Endodermal cell (in vitro differentiated cells): ENCODE results near the gene HTD2. TPM values are rescaled to one million over a fixed set of nuclear protein-coding genes. Genes with fewer than 3 reads are reported as not detected.

Source experiments
- DNase-seq: peaks from one replicate; pipeline ENCODE4 v3.0.0-alpha.2; 2017
- H3K27ac ChIP-seq: 2 replicates; pipeline ENCODE4 v1.5.1; 2013; ENCODE audit warnings: mild to moderate bottlenecking, low read depth, low read length, moderate library complexity
- H3K27me3 ChIP-seq: 2 replicates; pipeline ENCODE4 v1.6.1; 2013; ENCODE audit warnings: mild to moderate bottlenecking, low read length, moderate library complexity; ENCODE audit not compliant: insufficient read depth, control insufficient read depth, poor library complexity, severe bottlenecking
- H3K36me3 ChIP-seq: 2 replicates; pipeline ENCODE4 v1.7.0; 2013; ENCODE audit warnings: mild to moderate bottlenecking, low read length, moderate library complexity; ENCODE audit not compliant: control insufficient read depth, insufficient read depth
- H3K4me1 ChIP-seq: one replicate; pipeline ENCODE4 v1.7.0; 2013; ENCODE audit warnings: low read length; ENCODE audit not compliant: control insufficient read depth, insufficient read depth
- H3K4me3 ChIP-seq: 2 replicates; pipeline ENCODE4 v1.5.1; 2013; ENCODE audit warnings: mild to moderate bottlenecking, low read length, moderate library complexity
- H3K9ac ChIP-seq: 2 replicates; pipeline ENCODE4 v1.6.1; 2013; ENCODE audit warnings: mild to moderate bottlenecking, low read length, moderate library complexity; ENCODE audit not compliant: poor library complexity, severe bottlenecking; ENCODE audit errors: extremely low read depth
- H3K9me3 ChIP-seq: 2 replicates; pipeline ENCODE4 v1.6.1; 2013; ENCODE audit warnings: mild to moderate bottlenecking, low read length, moderate library complexity; ENCODE audit not compliant: control insufficient read depth
- H3K27ac Mint-ChIP-seq: 2 replicates; pipeline ENCODE4 v1.8.0; 2020; ENCODE audit warnings: mixed read lengths
- H3K27me3 Mint-ChIP-seq: 2 replicates; pipeline ENCODE4 v1.8.0; 2021; ENCODE audit warnings: mild to moderate bottlenecking, mixed read lengths; ENCODE audit not compliant: insufficient read depth
- H3K36me3 Mint-ChIP-seq: 2 replicates; pipeline ENCODE4 v1.8.0; 2020; ENCODE audit warnings: low read depth, mixed read lengths
- H3K4me1 Mint-ChIP-seq: 2 replicates; pipeline ENCODE4 v1.8.0; 2020; ENCODE audit warnings: mixed read lengths
- H3K4me3 Mint-ChIP-seq: 2 replicates; pipeline ENCODE4 v1.8.0; 2020; ENCODE audit warnings: mild to moderate bottlenecking, moderate library complexity, mixed read lengths
- H3K9me3 Mint-ChIP-seq: 2 replicates; pipeline ENCODE4 v1.8.0; 2020; ENCODE audit warnings: mild to moderate bottlenecking, mixed read lengths
- WGBS, 2 experiments: methylation state at CpG; one replicate each; pipeline versions ENCODE4 v1.1.5 to v1.1.7; 2013; ENCODE audit warnings: missing lambda C conversion rate in 2 of 2, mixed read lengths in 1 of 2; ENCODE audit not compliant: insufficient coverage in 1 of 2, insufficient read length in 1 of 2; 5-methylcytosine and 5-hydroxymethylcytosine counted together
- total RNA-seq, 2 donors: library from RNA; stranded (reverse); fragmentation: NEBNext Ultra II Directional in 1 of 2; extraction: Animal tissue kit (Norgen Biotek cat#: 25700) in 1 of 2; gene quantifications; 2 replicates in 1 of 2; 3 replicates in 1 of 2; pipeline ENCODE4 v1.2.1, GENCODE V29; 2021
- TF ChIP-seq, protein P1 (sequence below): fragments of 200-600 bp; sonication (generic); conservative IDR thresholded peaks from 2 replicates; pipeline ENCODE4 v1.5.0; 2021; ENCODE audit warnings: antibody characterized with exemption, mild to moderate bottlenecking

Gene HTD2
- total RNA-seq, 2 donors from 2014 or later = 10.5 to 13.7 TPM

DNA sequence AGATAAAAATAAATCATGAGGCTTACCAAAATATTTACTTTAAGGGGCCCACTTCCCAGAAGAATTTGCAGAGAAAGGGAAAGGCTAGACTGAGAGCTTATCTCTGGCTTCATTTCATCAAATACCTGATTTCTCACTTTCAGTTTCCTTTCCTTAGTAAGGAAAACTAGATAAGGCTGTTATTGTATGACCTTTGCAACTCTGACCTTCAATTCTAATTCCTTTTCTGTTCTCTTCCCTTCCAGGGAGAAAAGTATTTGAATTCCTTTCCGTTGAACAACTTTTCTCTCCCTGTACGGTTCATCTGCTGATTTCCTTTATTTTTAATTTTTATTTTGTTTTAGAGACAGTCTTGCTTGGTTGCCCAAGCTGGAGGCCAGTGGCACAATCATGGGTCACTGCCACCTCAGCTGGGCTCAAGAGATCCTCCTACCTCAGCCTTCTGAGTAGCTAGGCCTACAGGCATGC, 19.2 kb downstream of the HTD2 start:
- Mint-ChIP-seq H3K9me3 (no peaks in the 10 kb centered on the region), H3K36me3 (peaks cover 4% of the 10 kb centered on the region), H3K27me3 (peaks cover 22% of the 10 kb centered on the region), H3K4me3 (no peak overlapping the region), H3K4me1 (peaks cover 6% of the 10 kb centered on the region), H3K27ac (no peak overlapping the region)
- Histone ChIP-seq H3K9ac (no peak overlapping the region), H3K36me3 (peaks cover 9% of the 10 kb centered on the region), H3K4me3 (no peak overlapping the region), H3K27me3 (peaks cover 14% of the 10 kb centered on the region), H3K9me3 (no peaks in the 10 kb centered on the region), H3K27ac (no peak overlapping the region), H3K4me1 (peaks cover 2% of the 10 kb centered on the region)
- TF ChIP-seq, protein P1, sequence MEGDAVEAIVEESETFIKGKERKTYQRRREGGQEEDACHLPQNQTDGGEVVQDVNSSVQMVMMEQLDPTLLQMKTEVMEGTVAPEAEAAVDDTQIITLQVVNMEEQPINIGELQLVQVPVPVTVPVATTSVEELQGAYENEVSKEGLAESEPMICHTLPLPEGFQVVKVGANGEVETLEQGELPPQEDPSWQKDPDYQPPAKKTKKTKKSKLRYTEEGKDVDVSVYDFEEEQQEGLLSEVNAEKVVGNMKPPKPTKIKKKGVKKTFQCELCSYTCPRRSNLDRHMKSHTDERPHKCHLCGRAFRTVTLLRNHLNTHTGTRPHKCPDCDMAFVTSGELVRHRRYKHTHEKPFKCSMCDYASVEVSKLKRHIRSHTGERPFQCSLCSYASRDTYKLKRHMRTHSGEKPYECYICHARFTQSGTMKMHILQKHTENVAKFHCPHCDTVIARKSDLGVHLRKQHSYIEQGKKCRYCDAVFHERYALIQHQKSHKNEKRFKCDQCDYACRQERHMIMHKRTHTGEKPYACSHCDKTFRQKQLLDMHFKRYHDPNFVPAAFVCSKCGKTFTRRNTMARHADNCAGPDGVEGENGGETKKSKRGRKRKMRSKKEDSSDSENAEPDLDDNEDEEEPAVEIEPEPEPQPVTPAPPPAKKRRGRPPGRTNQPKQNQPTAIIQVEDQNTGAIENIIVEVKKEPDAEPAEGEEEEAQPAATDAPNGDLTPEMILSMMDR = no peak
- 90% methylated on average over 2 of the region's 2 CpGs; no CpG with 5 or more reads in 1 of the 2 experiments for WGBS, 2 experiments
- no peak for DNase-seq

DNA sequence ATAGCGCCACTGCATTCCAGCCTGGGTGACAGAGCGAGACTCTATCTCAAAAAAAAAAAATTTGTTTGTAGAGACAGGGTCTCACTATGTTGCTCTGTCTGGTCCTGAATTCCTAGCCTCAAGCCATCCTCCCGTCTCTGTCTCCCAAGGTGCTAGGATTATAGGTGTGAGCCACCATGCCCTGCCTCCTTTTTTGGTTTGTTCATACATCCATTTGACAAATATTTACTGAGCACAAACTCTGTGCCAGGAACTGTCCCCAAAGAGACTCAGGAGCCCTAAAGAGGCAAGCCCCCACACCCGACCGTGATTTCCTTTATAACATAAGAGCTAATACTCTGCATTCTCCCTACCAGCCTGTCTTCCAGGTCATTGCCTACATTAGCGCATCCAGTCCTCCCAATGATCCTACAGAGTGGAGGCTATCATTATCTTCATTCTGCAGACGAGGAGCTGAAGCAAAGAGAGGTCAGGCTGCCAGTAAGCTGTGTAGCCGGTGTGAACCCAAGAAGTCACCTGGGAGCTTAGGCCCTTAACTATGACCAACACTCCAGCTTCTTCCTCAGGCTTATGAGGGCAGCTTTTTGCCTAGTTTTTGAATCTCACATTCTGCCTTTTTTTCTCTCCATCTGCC, 20.1 kb downstream of the HTD2 start:
- Mint-ChIP-seq H3K9me3 (no peaks in the 10 kb centered on the region), H3K4me3 (no peak overlapping the region), H3K27me3 (peaks cover 26% of the 10 kb centered on the region), H3K4me1 (peaks cover 6% of the 10 kb centered on the region), H3K27ac (no peak overlapping the region), H3K36me3 (no peaks in the 10 kb centered on the region)
- H3K4me3 ChIP-seq = no peak overlapping the region
- H3K36me3 ChIP-seq = peaks cover 3% of the 10 kb centered on the region
- TF ChIP-seq, protein P1 = no peak
- peaks cover 2% of the 10 kb centered on the region for H3K4me1 ChIP-seq
- peaks cover 14% of the 10 kb centered on the region for H3K27me3 ChIP-seq
- no peak overlapping the region for H3K9ac ChIP-seq
- no peak for DNase-seq
- 91 to 92% methylated on average over 5 to 8 of the region's 8 CpGs for whole genome bisulfite sequencing, 2 experiments
- H3K27ac ChIP-seq = no peak overlapping the region
- no peaks in the 10 kb centered on the region for H3K9me3 ChIP-seq

DNA sequence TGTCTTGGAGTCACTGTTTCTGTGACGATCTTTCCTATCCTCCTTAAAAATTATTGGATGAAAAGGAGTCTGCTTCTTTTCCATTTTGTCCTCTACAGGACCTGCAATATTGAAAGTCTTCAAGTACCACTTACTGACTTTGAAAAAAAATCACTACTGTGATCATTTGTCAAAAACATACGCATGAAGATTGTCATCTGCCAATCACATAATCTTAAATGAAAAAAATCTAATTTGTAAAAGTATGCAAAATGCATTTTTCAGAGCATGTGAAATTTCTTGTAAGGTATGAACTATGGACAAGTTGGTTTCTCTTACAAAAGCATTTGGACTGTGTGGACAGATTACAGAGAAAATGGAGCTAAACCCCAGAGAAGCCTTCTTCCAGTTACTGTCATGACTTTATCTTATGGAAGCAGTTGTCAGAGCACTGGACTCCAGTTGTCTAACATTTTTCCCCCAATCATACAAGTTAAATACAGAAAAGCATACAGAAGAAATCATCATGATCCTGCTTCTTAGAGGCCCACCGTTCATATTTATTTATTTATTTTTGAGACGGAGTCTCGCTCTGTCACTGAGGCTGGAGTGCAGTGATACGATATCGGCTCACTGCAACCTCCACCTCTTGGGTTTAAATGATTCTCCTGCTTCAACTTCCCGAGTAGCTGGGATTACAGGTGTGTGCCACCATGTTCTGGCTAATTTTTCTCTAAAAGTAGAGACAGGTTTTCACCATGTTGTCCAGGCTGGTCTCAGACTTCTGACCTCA, 23.0 kb downstream of the HTD2 start:
- 93 to 94% methylated on average over 7 to 8 of the region's 8 CpGs for WGBS, 2 experiments
- H3K4me1 ChIP-seq = no peaks in the 10 kb centered on the region
- H3K27me3 ChIP-seq = peaks cover 24% of the 10 kb centered on the region
- H3K27ac ChIP-seq = no peak overlapping the region
- peaks cover 13% of the 10 kb centered on the region for H3K4me1 Mint-ChIP-seq
- TF ChIP-seq, protein P1 = no peak
- no peak for DNase-seq
- H3K9me3 Mint-ChIP-seq = no peaks in the 10 kb centered on the region
- no peak overlapping the region for H3K9ac ChIP-seq
- H3K27ac Mint-ChIP-seq = no peak overlapping the region
- peaks cover 32% of the 10 kb centered on the region for H3K27me3 Mint-ChIP-seq
- no peak overlapping the region for H3K4me3 Mint-ChIP-seq
- no peak overlapping the region for H3K4me3 ChIP-seq
- H3K36me3 ChIP-seq = no peaks in the 10 kb centered on the region
- no peaks in the 10 kb centered on the region for H3K36me3 Mint-ChIP-seq
- no peaks in the 10 kb centered on the region for H3K9me3 ChIP-seq
